PC-3 (cell line): ENCODE results near the gene GHITM. TPM values are rescaled to one million over a fixed set of nuclear protein-coding genes. Genes with fewer than 3 reads are reported as not detected.

Experiments used
- ATAC-seq: fragments of 200-7000 bp; cut with Tn5 transposase; 2 replicates; pipeline ENCODE4 v1.9.1; 2020; ENCODE audit warnings: mild to moderate bottlenecking, moderate library complexity
- BruUV-seq: library from RNA; stranded (reverse); fragments of 400-500 nt; replicated peaks from 2 replicates; lab custom pipeline; 2021; lab: Mats Ljungman, UMichigan
- CTCF ChIA-PET: fragments of 300-600 bp; sonication (Branson Sonifier 250); formaldehyde crosslinking; loops from one replicate; lab custom pipeline; 2022; ENCODE audit warnings: antibody characterized with exemption; lab: Charles Lee
- POLR2A ChIA-PET: fragments of 300-600 bp; sonication (Branson Sonifier 250); formaldehyde crosslinking; loops from one replicate; lab custom pipeline; 2022; ENCODE audit warnings: antibody characterized with exemption; ENCODE audit not compliant: unreplicated experiment; lab: Charles Lee
- DNase-seq: peaks from one replicate; pipeline ENCODE4 v3.0.0-alpha.2; 2015
- H2AFZ ChIP-seq: fragments of 300-600 bp; sonication (generic); 2 replicates; pipeline ENCODE4 v1.6.0; 2016; ENCODE audit warnings: antibody characterized with exemption, low read length
- H3F3A ChIP-seq: fragments of 300-600 bp; sonication (generic); one replicate; pipeline ENCODE4 v1.6.0; 2017; ENCODE audit warnings: antibody characterized with exemption, low read length, control low read depth, mild to moderate bottlenecking; ENCODE audit not compliant: unreplicated experiment
- H3K27ac ChIP-seq: fragments of 300-600 bp; sonication (generic); 2 replicates; pipeline ENCODE4 v1.5.1; 2016; ENCODE audit warnings: mild to moderate bottlenecking, low read length
- H3K27me3 ChIP-seq: fragments of 300-600 bp; sonication (generic); 2 replicates; pipeline ENCODE4 v1.6.1; 2016; ENCODE audit warnings: low read length, mixed read lengths
- H3K36me3 ChIP-seq: fragments of 300-600 bp; sonication (generic); 2 replicates; pipeline ENCODE4 v1.6.1; 2016; ENCODE audit warnings: low read depth, mixed run types, low read length, mixed read lengths
- H3K4me1 ChIP-seq: fragments of 300-600 bp; sonication (generic); 2 replicates; pipeline ENCODE4 v1.5.1; 2016; ENCODE audit warnings: low read length; ENCODE audit not compliant: insufficient read depth
- H3K4me2 ChIP-seq: fragments of 300-600 bp; sonication (generic); 2 replicates; pipeline ENCODE4 v1.6.0; 2016; ENCODE audit warnings: low read length
- H3K4me3 ChIP-seq: fragments of 300-600 bp; sonication (generic); 2 replicates; pipeline ENCODE4 v1.5.1; 2016; ENCODE audit warnings: mild to moderate bottlenecking, low read length, mixed read lengths
- H3K79me2 ChIP-seq: fragments of 300-600 bp; sonication (generic); 2 replicates; pipeline ENCODE4 v1.6.1; 2017; ENCODE audit warnings: low read length, mixed read lengths
- H3K9ac ChIP-seq: fragments of 300-600 bp; sonication (generic); 2 replicates; pipeline ENCODE4 v1.6.0; 2016; ENCODE audit warnings: mild to moderate bottlenecking, low read length
- H3K9me2 ChIP-seq: fragments of 300-600 bp; sonication (generic); replicated peaks from 2 replicates; pipeline ENCODE4 v1.6.1; 2016; ENCODE audit warnings: mixed run types, low read length, mixed read lengths
- H3K9me3 ChIP-seq: fragments of 300-600 bp; sonication (generic); 2 replicates; pipeline ENCODE4 v1.6.1; 2016; ENCODE audit warnings: low read length, mixed read lengths
- H4K20me1 ChIP-seq: fragments of 300-600 bp; sonication (generic); 2 replicates; pipeline ENCODE4 v1.6.1; 2016; ENCODE audit warnings: low read length, mixed read lengths
- EZH2 ChIP-seq: fragments of 300-600 bp; sonication (generic); IDR thresholded peaks from one replicate; pipeline ENCODE4 v1.6.1; 2017; ENCODE audit warnings: antibody characterized with exemption, mild to moderate bottlenecking, low read length; ENCODE audit not compliant: unreplicated experiment
- EZH2phosphoT487 ChIP-seq: fragments of 300-600 bp; sonication (generic); IDR thresholded peaks from 2 replicates; pipeline ENCODE4 v1.6.1; 2018; ENCODE audit warnings: mild to moderate bottlenecking, antibody characterized with exemption, low read length, borderline replicate concordance
- intact Hi-C: fragments of 100-400 bp; cut with micrococcal nuclease; formaldehyde crosslinking; loops from 2 replicates; pipeline ENCODE4 v1.9.0; 2023
- total RNA-seq: library from RNA; depleted of rRNA; stranded (reverse); fragments of >200 nt; gene quantifications from 2 replicates; pipeline ENCODE4 v1.2.3, GENCODE V29; 2014
- TF ChIP-seq, protein P1 (sequence below): fragments of 300-600 bp; sonication (generic); conservative IDR thresholded peaks from 2 replicates; pipeline ENCODE4 v1.5.1; 2017; ENCODE audit warnings: antibody characterized with exemption, low read depth, mild to moderate bottlenecking, low read length

GHITM gene
- total RNA-seq, 1 experiment from 2014 or later: 211 TPM

DNA sequence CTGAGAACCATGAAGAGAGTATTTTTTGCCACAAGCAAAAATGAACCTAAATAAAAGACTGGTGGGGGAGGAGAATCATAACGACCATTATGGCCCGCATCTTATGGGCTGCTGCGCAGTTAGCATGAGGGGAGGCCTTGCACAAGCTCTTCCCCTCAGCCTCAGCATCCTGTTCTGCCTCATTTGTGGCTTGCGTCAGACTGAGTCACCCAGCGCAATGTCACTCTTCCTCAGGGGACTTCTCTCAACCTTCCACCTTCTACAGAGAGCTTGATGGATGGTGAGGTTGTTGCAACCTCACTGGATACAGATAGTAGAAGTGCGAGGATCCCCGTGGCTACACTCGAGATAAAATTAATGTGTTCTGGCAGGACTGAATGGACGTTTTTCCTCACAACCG, 17.5 kb downstream of the GHITM start:
- H3K4me1 ChIP-seq: no peaks in the 10 kb centered on the region
- no peak overlapping the region for H3K4me2 ChIP-seq
- H3F3A ChIP-seq: no peaks in the 10 kb centered on the region
- H2AFZ ChIP-seq: no peak overlapping the region
- H3K36me3 ChIP-seq: peaks cover 28% of the 10 kb centered on the region
- ATAC-seq (no peak), DNase-seq (no peak)
- no peaks in the 10 kb centered on the region for H3K9me3 ChIP-seq
- no peaks in the 10 kb centered on the region for H3K9me2 ChIP-seq
- BruUV-seq: no TSS peak
- intact Hi-C loops: no loop called here
- H3K27ac ChIP-seq: no peak overlapping the region
- TF ChIP-seq EZH2phosphoT487 (no peak), EZH2 (no peak)
- TF ChIP-seq, protein P1, sequence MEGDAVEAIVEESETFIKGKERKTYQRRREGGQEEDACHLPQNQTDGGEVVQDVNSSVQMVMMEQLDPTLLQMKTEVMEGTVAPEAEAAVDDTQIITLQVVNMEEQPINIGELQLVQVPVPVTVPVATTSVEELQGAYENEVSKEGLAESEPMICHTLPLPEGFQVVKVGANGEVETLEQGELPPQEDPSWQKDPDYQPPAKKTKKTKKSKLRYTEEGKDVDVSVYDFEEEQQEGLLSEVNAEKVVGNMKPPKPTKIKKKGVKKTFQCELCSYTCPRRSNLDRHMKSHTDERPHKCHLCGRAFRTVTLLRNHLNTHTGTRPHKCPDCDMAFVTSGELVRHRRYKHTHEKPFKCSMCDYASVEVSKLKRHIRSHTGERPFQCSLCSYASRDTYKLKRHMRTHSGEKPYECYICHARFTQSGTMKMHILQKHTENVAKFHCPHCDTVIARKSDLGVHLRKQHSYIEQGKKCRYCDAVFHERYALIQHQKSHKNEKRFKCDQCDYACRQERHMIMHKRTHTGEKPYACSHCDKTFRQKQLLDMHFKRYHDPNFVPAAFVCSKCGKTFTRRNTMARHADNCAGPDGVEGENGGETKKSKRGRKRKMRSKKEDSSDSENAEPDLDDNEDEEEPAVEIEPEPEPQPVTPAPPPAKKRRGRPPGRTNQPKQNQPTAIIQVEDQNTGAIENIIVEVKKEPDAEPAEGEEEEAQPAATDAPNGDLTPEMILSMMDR: no peak
- POLR2A ChIA-PET: no interaction called here
- H3K9ac ChIP-seq: no peak overlapping the region
- H3K4me3 ChIP-seq: no peak overlapping the region
- CTCF ChIA-PET: no interaction called here
- no peaks in the 10 kb centered on the region for H3K27me3 ChIP-seq
- H4K20me1 ChIP-seq: no peaks in the 10 kb centered on the region
- H3K79me2 ChIP-seq: no peaks in the 10 kb centered on the region

GRCh38 chr10:84158061-84158460, 18.8 kb downstream of the GHITM start:
- DNase-seq (no peak), ATAC-seq (no peak)
- intact Hi-C loops: no loop called here
- POLR2A ChIA-PET: no interaction called here
- H3K4me3 ChIP-seq: no peak overlapping the region
- no TSS peak for BruUV-seq
- H3K4me1 ChIP-seq: no peaks in the 10 kb centered on the region
- H3K36me3 ChIP-seq: peaks cover 17% of the 10 kb centered on the region; the same call in 1 of the 2 replicates
- no peak overlapping the region for H3K4me2 ChIP-seq
- no peaks in the 10 kb centered on the region for H3K9me2 ChIP-seq
- H3K79me2 ChIP-seq: no peaks in the 10 kb centered on the region
- H3K9me3 ChIP-seq: no peaks in the 10 kb centered on the region
- H4K20me1 ChIP-seq: no peaks in the 10 kb centered on the region
- no peak overlapping the region for H2AFZ ChIP-seq
- no peak overlapping the region for H3K9ac ChIP-seq
- no peaks in the 10 kb centered on the region for H3K27me3 ChIP-seq
- CTCF ChIA-PET: no interaction called here
- H3K27ac ChIP-seq: no peak overlapping the region
- H3F3A ChIP-seq: no peaks in the 10 kb centered on the region
- no peak for TF ChIP-seq EZH2phosphoT487
- TF ChIP-seq, protein P1: no peak
- TF ChIP-seq EZH2: no peak

DNA sequence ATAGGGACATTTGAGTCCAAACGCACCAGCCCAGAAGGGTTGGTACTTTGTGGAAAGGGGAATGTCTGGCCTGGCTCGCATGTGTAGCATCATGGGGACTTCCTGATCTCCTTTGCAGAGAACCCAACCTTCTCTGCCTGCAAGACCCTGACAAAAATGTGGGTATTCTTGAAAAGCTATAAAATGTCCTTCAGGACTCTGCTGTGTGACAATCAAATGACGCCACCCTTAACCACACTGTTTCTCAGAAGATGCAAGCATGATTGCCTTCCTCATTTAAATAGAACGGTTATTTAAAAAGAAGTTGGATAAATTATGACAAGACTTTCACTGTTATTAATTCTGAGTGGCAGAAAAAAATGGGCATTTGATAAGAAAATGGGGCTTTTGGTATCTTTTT, 19.2 kb downstream of the GHITM start:
- ChIA-PET POLR2A (no interaction called here), CTCF (no interaction called here)
- DNase-seq (no peak), ATAC-seq (no peak)
- H3K4me1 ChIP-seq: no peaks in the 10 kb centered on the region
- no peak overlapping the region for H3K27ac ChIP-seq
- no peaks in the 10 kb centered on the region for H3K9me2 ChIP-seq
- no peaks in the 10 kb centered on the region for H4K20me1 ChIP-seq
- H3F3A ChIP-seq: no peaks in the 10 kb centered on the region
- no peaks in the 10 kb centered on the region for H3K79me2 ChIP-seq
- no peak overlapping the region for H3K4me3 ChIP-seq
- no peak overlapping the region for H2AFZ ChIP-seq
- no peaks in the 10 kb centered on the region for H3K9me3 ChIP-seq
- no TSS peak for BruUV-seq
- peaks cover 12% of the 10 kb centered on the region; the same call in 1 of the 2 replicates for H3K36me3 ChIP-seq
- TF ChIP-seq, protein P1: no peak
- TF ChIP-seq EZH2phosphoT487 (no peak), EZH2 (no peak)
- H3K9ac ChIP-seq: no peak overlapping the region
- no peaks in the 10 kb centered on the region for H3K27me3 ChIP-seq
- intact Hi-C loops: no loop called here
- no peak overlapping the region for H3K4me2 ChIP-seq
